Measurements from ENCODE around the gene FNBP1. TPM values are rescaled to one million over a fixed set of nuclear protein-coding genes. Genes with fewer than 3 reads are reported as not detected.
"Not testable (repeated sequence)": the region's sequence is repeated elsewhere in the genome, so short reads cannot be mapped to it uniquely, and the experiment has no call there.

The FNBP1 gene
- total RNA-seq, 1 donor from 2014 or later: 47.1 TPM

- no peak for TF ChIP-seq POLR2A (IDR thresholded peaks at IDR 0.05)
- no peak for TF ChIP-seq CTCF (IDR thresholded peaks at IDR 0.05)
- no peak for TF ChIP-seq POLR2AphosphoS5 (IDR thresholded peaks at IDR 0.05; ENCODE audit: insufficient read depth in 1 of 2, low read depth in 1 of 2)
- Histone ChIP-seq H3K27me3 (no peaks in the 10 kb centered on the region), H3K4me1 (peaks cover 7% of the 10 kb centered on the region), H3K9me3 (no peaks in the 10 kb centered on the region), H3K36me3 (peaks cover 0 to 27% of the 10 kb centered on the region in 2 donors), H3K27ac (no peak overlapping the region), H3K4me3 (no peak overlapping the region)
- intact Hi-C loops (cut with DNase I): no loop called here
- DNase-seq (ENCODE audit: extremely low spot score in 2 of 2): no peak
These were observed 89.3 kb downstream of the FNBP1 start for GRCh38 chr9:129953736-129954135.

GRCh38 chr9:129952337-129952736 lies 90.7 kb downstream of the FNBP1 start:
- no peak overlapping the region for H3K4me3 ChIP-seq
- peaks cover 0 to 22% of the 10 kb centered on the region in 2 donors for H3K36me3 ChIP-seq
- intact Hi-C loops (cut with DNase I): no loop called here
- no peaks in the 10 kb centered on the region for H3K27me3 ChIP-seq
- TF ChIP-seq CTCF (IDR thresholded peaks at IDR 0.05): no peak
- TF ChIP-seq POLR2AphosphoS5 (IDR thresholded peaks at IDR 0.05; ENCODE audit: insufficient read depth in 1 of 2, low read depth in 1 of 2): no peak
- no peak for TF ChIP-seq POLR2A (IDR thresholded peaks at IDR 0.05)
- DNase-seq (ENCODE audit: extremely low spot score in 2 of 2): no peak
- no peaks in the 10 kb centered on the region for H3K9me3 ChIP-seq
- no peak overlapping the region for H3K27ac ChIP-seq
- peaks cover 7% of the 10 kb centered on the region for H3K4me1 ChIP-seq

- Histone ChIP-seq H3K4me3 (no peak overlapping the region), H3K27ac (no peak overlapping the region), H3K9me3 (no peaks in the 10 kb centered on the region), H3K4me1 (peaks cover 8% of the 10 kb centered on the region), H3K27me3 (no peaks in the 10 kb centered on the region), H3K36me3 (peaks cover 0 to 15% of the 10 kb centered on the region in 2 donors)
- DNase-seq (ENCODE audit: extremely low spot score in 2 of 2): no peak
- TF ChIP-seq POLR2A (IDR thresholded peaks at IDR 0.05): no peak
- no peak for TF ChIP-seq POLR2AphosphoS5 (IDR thresholded peaks at IDR 0.05; ENCODE audit: insufficient read depth in 1 of 2, low read depth in 1 of 2)
- intact Hi-C loops (cut with DNase I): no loop called here
These were observed 93.2 kb downstream of the FNBP1 start for GRCh38 chr9:129949821-129950220.

GRCh38 chr9:129948626-129949025 lies 94.4 kb downstream of the FNBP1 start:
- DNase-seq (ENCODE audit: extremely low spot score in 2 of 2); H3K27ac ChIP-seq; H3K4me1 ChIP-seq; H3K4me3 ChIP-seq; H3K27me3 ChIP-seq; H3K9me3 ChIP-seq; intact Hi-C loops (cut with DNase I): not testable (repeated sequence)
- peaks cover 0 to 15% of the 10 kb centered on the region in 2 donors for H3K36me3 ChIP-seq

GRCh38 chr9:129946246-129946995 lies 96.6 kb downstream of the FNBP1 start:
- Histone ChIP-seq H3K27me3 (no peaks in the 10 kb centered on the region), H3K36me3 (peaks cover 0 to under 1% of the 10 kb centered on the region in 2 donors), H3K4me3 (no peak overlapping the region), H3K4me1 (peaks cover 8% of the 10 kb centered on the region), H3K27ac (peak overlapping the region; percentile 53), H3K9me3 (peaks cover 5% of the 10 kb centered on the region)
- intact Hi-C loops (cut with DNase I): no loop called here
- DNase-seq (ENCODE audit: extremely low spot score in 2 of 2): no peak
- TF ChIP-seq CTCF (IDR thresholded peaks at IDR 0.05) (no peak), POLR2A (IDR thresholded peaks at IDR 0.05) (no peak), POLR2AphosphoS5 (IDR thresholded peaks at IDR 0.05; ENCODE audit: insufficient read depth in 1 of 2, low read depth in 1 of 2) (no peak)

- H3K4me1 ChIP-seq: peaks cover 8% of the 10 kb centered on the region
- H3K4me3 ChIP-seq: no peak overlapping the region
- peaks cover 5% of the 10 kb centered on the region for H3K9me3 ChIP-seq
- intact Hi-C loops (cut with DNase I): no loop called here
- no peak for DNase-seq (ENCODE audit: extremely low spot score in 2 of 2)
- no peaks in the 10 kb centered on the region for H3K36me3 ChIP-seq
- no peaks in the 10 kb centered on the region for H3K27me3 ChIP-seq
- TF ChIP-seq CTCF (IDR thresholded peaks at IDR 0.05): no peak
- TF ChIP-seq POLR2AphosphoS5 (IDR thresholded peaks at IDR 0.05; ENCODE audit: insufficient read depth in 1 of 2, low read depth in 1 of 2): peak in 1 of 2 donors; percentile 61
- peak overlapping the region; percentile 53 for H3K27ac ChIP-seq
These were observed 97.7 kb downstream of the FNBP1 start for GRCh38 chr9:129945314-129945713.

Data from vagina (tissue), 2 donors.